K562 (cell line): ENCODE results near the gene VPS26A. TPM values are rescaled to one million over a fixed set of nuclear protein-coding genes. Genes with fewer than 3 reads are reported as not detected.

Experiments
- ARNT ChIP-seq, 2 experiments: fragments of 450-650 bp; IDR thresholded peaks; 2 replicates each; pipeline ENCODE4 v1.6.1; 2016; ENCODE audit warnings: mild to moderate bottlenecking in 1 of 2
- CXXC5 ChIP-seq: fragments of 250-450 bp; sonication (Bioruptor Pico); IDR thresholded peaks from 2 replicates; pipeline ENCODE4 v1.8.0; 2022; ENCODE audit warnings: inconsistent platforms, mild to moderate bottlenecking, moderate library complexity
- E2F3 ChIP-seq: fragments of 250-450 bp; sonication (Bioruptor Pico); IDR thresholded peaks from 2 replicates; pipeline ENCODE4 v1.4.0; 2020; ENCODE audit warnings: mild to moderate bottlenecking
- FIP1L1 ChIP-seq: fragments of 200-400 bp; formaldehyde crosslinking; IDR thresholded peaks from 2 replicates; pipeline ENCODE4 v1.6.1; 2018; ENCODE audit warnings: mild to moderate bottlenecking, low read depth, low read length; ENCODE audit not compliant: poor library complexity, severe bottlenecking
- HDGF ChIP-seq: fragments of 450-650 bp; IDR thresholded peaks from 2 replicates; pipeline ENCODE4 v1.6.1; 2016
- KDM4B ChIP-seq, 2 experiments: fragments of 450-650 bp in 1 of 2; sonication (generic) in 1 of 2; IDR thresholded peaks; 2 replicates each; pipeline ENCODE4 v1.6.1; 2016 to 2017; ENCODE audit warnings: borderline replicate concordance in 2 of 2, antibody characterized with exemption in 1 of 2, low read depth in 1 of 2, mild to moderate bottlenecking in 1 of 2
- KDM5B ChIP-seq: fragments of 200-600 bp; sonication (generic); IDR thresholded peaks from 2 replicates; pipeline ENCODE4 v1.6.1; 2012; ENCODE audit warnings: low read depth, mild to moderate bottlenecking, moderate library complexity, low read length, control low read depth, inconsistent platforms; ENCODE audit not compliant: insufficient replicate concordance
- NRF1 ChIP-seq, 2 experiments: fragments of 450-650 bp; IDR thresholded peaks in 1 of 2; conservative IDR thresholded peaks in 1 of 2; 2 replicates each; pipeline ENCODE4 v1.6.1; 2014; ENCODE audit warnings: mild to moderate bottlenecking in 2 of 2
- POLR2B ChIP-seq: fragments of 450-650 bp; IDR thresholded peaks from 2 replicates; pipeline ENCODE4 v1.6.1; 2018; ENCODE audit warnings: low read depth; ENCODE audit not compliant: partially characterized antibody
- RUNX1 ChIP-seq: sonication (generic); IDR thresholded peaks from 2 replicates; pipeline ENCODE4 v1.6.1; 2016; ENCODE audit warnings: antibody characterized with exemption, low read depth
- SAFB2 ChIP-seq: fragments of 200-400 bp; formaldehyde crosslinking; IDR thresholded peaks from 2 replicates; pipeline ENCODE4 v1.6.1; 2018; ENCODE audit warnings: borderline replicate concordance, low read length, low read depth, moderate library complexity; ENCODE audit not compliant: severe bottlenecking
- SP1 ChIP-seq: sonication (generic); formaldehyde crosslinking; IDR thresholded peaks from 2 replicates; pipeline ENCODE4 v1.8.1; 2022; ENCODE audit warnings: mild to moderate bottlenecking, missing genetic modification reagents
- TBP ChIP-seq: optimal IDR thresholded peaks from 2 replicates; pipeline ENCODE3; 2011; ENCODE audit warnings: low read depth, low read length, improper control_type of control experiment
- TRIM24 ChIP-seq, 2 experiments: fragments of 450-650 bp; IDR thresholded peaks; 2 replicates each; pipeline ENCODE4 v1.6.1; 2016
- ZNF133 ChIP-seq: fragments of 250-450 bp; sonication (Bioruptor Pico); IDR thresholded peaks from 2 replicates; pipeline ENCODE4 v1.4.0; 2020; ENCODE audit warnings: mild to moderate bottlenecking
- ZNF253 ChIP-seq: fragments of 250-450 bp; sonication (Bioruptor Pico); conservative IDR thresholded peaks from 2 replicates; pipeline ENCODE4 v1.6.1; 2021; ENCODE audit warnings: mild to moderate bottlenecking
- ZNF583 ChIP-seq: fragments of 250-450 bp; sonication (Bioruptor Pico); IDR thresholded peaks from 2 replicates; pipeline ENCODE4 v1.4.0; 2020
- polyA plus RNA-seq, 8 experiments: library from polyadenylated mRNA; depleted of rRNA in 4 of 8; stranded (reverse) in 5 of 8; unstranded in 3 of 8; fragments of >200 nt; fragmentation: Nextera tagmentation in 2 of 8; fragmentation: Illumina TruSeq in 1 of 8; extraction: Ambion mirVana in 2 of 8; extraction: Trizol in 1 of 8; gene quantifications; 2 replicates each; pipeline versions ENCODE4 v1.2.1 to v1.2.3, GENCODE V29; 2011 to 2014; ENCODE audit warnings: inconsistent platforms in 1 of 8, missing spikeins in 1 of 8
- total RNA-seq, 7 experiments: library from RNA; depleted of rRNA in 6 of 7; stranded (reverse); fragments of >200 nt in 6 of 7; fragmentation: Illumina TruSeq in 2 of 7; extraction: Trizol in 2 of 7; gene quantifications; 2 replicates each; pipeline versions ENCODE4 v1.2.1 to v1.2.3, GENCODE V29; 2011 to 2021; ENCODE audit warnings: low replicate concordance in 1 of 7
- TF ChIP-seq, protein P1 (sequence below): sonication (generic); formaldehyde crosslinking; IDR thresholded peaks from 2 replicates; pipeline ENCODE4 v1.8.1; 2023; ENCODE audit warnings: missing genetic modification reagents, mild to moderate bottlenecking, borderline replicate concordance
- TF ChIP-seq, protein P2 (sequence below): fragments of 450-650 bp; IDR thresholded peaks from 2 replicates; pipeline ENCODE4 v1.7.0; 2016; ENCODE audit warnings: borderline replicate concordance
- TF ChIP-seq, protein P3 (sequence below): sonication (generic); formaldehyde crosslinking; IDR thresholded peaks from 2 replicates; pipeline ENCODE4 v1.8.1; 2023; ENCODE audit warnings: mild to moderate bottlenecking, missing genetic modification reagents

The VPS26A gene
- total and polyA plus RNA-seq, 9 of the 15 experiments (the other 6 are each of a cell fraction or from before 2014, with no cell fraction given): 47.1 to 137 (median 69.3) TPM

- TF ChIP-seq, protein P1, sequence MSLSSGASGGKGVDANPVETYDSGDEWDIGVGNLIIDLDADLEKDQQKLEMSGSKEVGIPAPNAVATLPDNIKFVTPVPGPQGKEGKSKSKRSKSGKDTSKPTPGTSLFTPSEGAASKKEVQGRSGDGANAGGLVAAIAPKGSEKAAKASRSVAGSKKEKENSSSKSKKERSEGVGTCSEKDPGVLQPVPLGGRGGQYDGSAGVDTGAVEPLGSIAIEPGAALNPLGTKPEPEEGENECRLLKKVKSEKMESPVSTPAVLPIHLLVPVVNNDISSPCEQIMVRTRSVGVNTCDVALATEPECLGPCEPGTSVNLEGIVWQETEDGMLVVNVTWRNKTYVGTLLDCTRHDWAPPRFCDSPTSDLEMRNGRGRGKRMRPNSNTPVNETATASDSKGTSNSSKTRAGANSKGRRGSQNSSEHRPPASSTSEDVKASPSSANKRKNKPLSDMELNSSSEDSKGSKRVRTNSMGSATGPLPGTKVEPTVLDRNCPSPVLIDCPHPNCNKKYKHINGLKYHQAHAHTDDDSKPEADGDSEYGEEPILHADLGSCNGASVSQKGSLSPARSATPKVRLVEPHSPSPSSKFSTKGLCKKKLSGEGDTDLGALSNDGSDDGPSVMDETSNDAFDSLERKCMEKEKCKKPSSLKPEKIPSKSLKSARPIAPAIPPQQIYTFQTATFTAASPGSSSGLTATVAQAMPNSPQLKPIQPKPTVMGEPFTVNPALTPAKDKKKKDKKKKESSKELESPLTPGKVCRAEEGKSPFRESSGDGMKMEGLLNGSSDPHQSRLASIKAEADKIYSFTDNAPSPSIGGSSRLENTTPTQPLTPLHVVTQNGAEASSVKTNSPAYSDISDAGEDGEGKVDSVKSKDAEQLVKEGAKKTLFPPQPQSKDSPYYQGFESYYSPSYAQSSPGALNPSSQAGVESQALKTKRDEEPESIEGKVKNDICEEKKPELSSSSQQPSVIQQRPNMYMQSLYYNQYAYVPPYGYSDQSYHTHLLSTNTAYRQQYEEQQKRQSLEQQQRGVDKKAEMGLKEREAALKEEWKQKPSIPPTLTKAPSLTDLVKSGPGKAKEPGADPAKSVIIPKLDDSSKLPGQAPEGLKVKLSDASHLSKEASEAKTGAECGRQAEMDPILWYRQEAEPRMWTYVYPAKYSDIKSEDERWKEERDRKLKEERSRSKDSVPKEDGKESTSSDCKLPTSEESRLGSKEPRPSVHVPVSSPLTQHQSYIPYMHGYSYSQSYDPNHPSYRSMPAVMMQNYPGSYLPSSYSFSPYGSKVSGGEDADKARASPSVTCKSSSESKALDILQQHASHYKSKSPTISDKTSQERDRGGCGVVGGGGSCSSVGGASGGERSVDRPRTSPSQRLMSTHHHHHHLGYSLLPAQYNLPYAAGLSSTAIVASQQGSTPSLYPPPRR (CRISPR knock-in tag): no peak
- TF ChIP-seq ZNF583 (CRISPR knock-in tag) (no peak), FIP1L1 (no peak), RUNX1 (no peak), ARNT (IDR thresholded peaks at IDR 0.05) (0 out of 4 replicates have a peak, but pooled peaks have one; percentile 13 to 44), KDM4B (IDR thresholded peaks at IDR 0.05; ENCODE audit: borderline replicate concordance in 2 of 2, low read depth in 1 of 2) (no peak), KDM5B (no peak), TBP (peak; percentile 80), CXXC5 (no peak), SAFB2 (no peak), SP1 (no peak; the same call in none of the 2 replicates), E2F3 (CRISPR knock-in tag) (no peak), TRIM24 (IDR thresholded peaks at IDR 0.05) (no peak), ZNF133 (CRISPR knock-in tag) (no peak), NRF1 (conservative IDR thresholded peaks at IDR 0.05 in 1 of 2, IDR thresholded peaks at IDR 0.05 in 1 of 2) (no peak), ZNF253 (CRISPR knock-in tag) (no peak), HDGF (no peak), POLR2B (peak; percentile 82)
- TF ChIP-seq, protein P2, sequence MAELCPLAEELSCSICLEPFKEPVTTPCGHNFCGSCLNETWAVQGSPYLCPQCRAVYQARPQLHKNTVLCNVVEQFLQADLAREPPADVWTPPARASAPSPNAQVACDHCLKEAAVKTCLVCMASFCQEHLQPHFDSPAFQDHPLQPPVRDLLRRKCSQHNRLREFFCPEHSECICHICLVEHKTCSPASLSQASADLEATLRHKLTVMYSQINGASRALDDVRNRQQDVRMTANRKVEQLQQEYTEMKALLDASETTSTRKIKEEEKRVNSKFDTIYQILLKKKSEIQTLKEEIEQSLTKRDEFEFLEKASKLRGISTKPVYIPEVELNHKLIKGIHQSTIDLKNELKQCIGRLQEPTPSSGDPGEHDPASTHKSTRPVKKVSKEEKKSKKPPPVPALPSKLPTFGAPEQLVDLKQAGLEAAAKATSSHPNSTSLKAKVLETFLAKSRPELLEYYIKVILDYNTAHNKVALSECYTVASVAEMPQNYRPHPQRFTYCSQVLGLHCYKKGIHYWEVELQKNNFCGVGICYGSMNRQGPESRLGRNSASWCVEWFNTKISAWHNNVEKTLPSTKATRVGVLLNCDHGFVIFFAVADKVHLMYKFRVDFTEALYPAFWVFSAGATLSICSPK: no peak
- TF ChIP-seq, protein P3, sequence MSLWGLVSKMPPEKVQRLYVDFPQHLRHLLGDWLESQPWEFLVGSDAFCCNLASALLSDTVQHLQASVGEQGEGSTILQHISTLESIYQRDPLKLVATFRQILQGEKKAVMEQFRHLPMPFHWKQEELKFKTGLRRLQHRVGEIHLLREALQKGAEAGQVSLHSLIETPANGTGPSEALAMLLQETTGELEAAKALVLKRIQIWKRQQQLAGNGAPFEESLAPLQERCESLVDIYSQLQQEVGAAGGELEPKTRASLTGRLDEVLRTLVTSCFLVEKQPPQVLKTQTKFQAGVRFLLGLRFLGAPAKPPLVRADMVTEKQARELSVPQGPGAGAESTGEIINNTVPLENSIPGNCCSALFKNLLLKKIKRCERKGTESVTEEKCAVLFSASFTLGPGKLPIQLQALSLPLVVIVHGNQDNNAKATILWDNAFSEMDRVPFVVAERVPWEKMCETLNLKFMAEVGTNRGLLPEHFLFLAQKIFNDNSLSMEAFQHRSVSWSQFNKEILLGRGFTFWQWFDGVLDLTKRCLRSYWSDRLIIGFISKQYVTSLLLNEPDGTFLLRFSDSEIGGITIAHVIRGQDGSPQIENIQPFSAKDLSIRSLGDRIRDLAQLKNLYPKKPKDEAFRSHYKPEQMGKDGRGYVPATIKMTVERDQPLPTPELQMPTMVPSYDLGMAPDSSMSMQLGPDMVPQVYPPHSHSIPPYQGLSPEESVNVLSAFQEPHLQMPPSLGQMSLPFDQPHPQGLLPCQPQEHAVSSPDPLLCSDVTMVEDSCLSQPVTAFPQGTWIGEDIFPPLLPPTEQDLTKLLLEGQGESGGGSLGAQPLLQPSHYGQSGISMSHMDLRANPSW (CRISPR knock-in tag): no peak
Observed at GRCh38 chr10:69088801-69089501, 35.0 kb upstream of the VPS26A start (continued).
